ENCODE data around the gene C1orf141. TPM values are rescaled to one million over a fixed set of nuclear protein-coding genes. Genes with fewer than 3 reads are reported as not detected.

Gene C1orf141
- total and polyA plus RNA-seq, 4 donors: not detected

GRCh38 chr1:67137307-67137753, 2.6 kb upstream of the C1orf141 start:
- no peak for DNase-seq (ENCODE audit: low spot score)
- peaks cover 0 to 6% (median 5%) of the 10 kb centered on the region in 4 donors for H3K4me1 ChIP-seq (ENCODE audit: control insufficient read depth in 4 of 4, insufficient read depth in 4 of 4, low read length in 3 of 4)
- no peak for TF ChIP-seq JUND (IDR thresholded peaks at IDR 0.05)
- TF ChIP-seq SP1 (IDR thresholded peaks at IDR 0.05): no peak
- TF ChIP-seq ZBTB33 (IDR thresholded peaks at IDR 0.05): no peak
- TF ChIP-seq GABPA (IDR thresholded peaks at IDR 0.05 in 1 of 2, conservative IDR thresholded peaks at IDR 0.05 in 1 of 2): no peak
- TF ChIP-seq FOXA1 (IDR thresholded peaks at IDR 0.05): no peak
- TF ChIP-seq EGR1 (IDR thresholded peaks at IDR 0.05; ENCODE audit: low read depth in 2 of 2): no peak
- no peak for TF ChIP-seq ATF3 (IDR thresholded peaks at IDR 0.05)
- no peak for TF ChIP-seq REST (IDR thresholded peaks at IDR 0.05)
- TF ChIP-seq FOXA2 (IDR thresholded peaks at IDR 0.05): no peak
- TF ChIP-seq YY1 (IDR thresholded peaks at IDR 0.05): no peak
- no peak overlapping the region for H3K27ac ChIP-seq (ENCODE audit: low read depth in 1 of 2, low read length in 2 of 2)
- H3K9me3 ChIP-seq (ENCODE audit: control insufficient read depth in 4 of 4, low read length in 3 of 4): no peaks in the 10 kb centered on the region
- H3K9ac ChIP-seq (ENCODE audit: low read depth in 1 of 2, low read length in 2 of 2): no peak overlapping the region
- H3K27me3 ChIP-seq (ENCODE audit: control insufficient read depth in 4 of 4, insufficient read depth in 4 of 4, low read length in 3 of 4): no peaks in the 10 kb centered on the region
- H3K36me3 ChIP-seq (ENCODE audit: control insufficient read depth in 4 of 4, insufficient read depth in 3 of 4, low read depth in 1 of 4, low read length in 3 of 4): no peaks in the 10 kb centered on the region
- no peak overlapping the region for H3K4me3 ChIP-seq (ENCODE audit: low read depth in 1 of 3, low read length in 3 of 3)
- WGBS: 80% methylated on average over 4 of the region's 4 CpGs

GRCh38 chr1:67135354-67135753, 584 bp upstream of the C1orf141 start:
- no peaks in the 10 kb centered on the region for H3K27me3 ChIP-seq (ENCODE audit: control insufficient read depth in 4 of 4, insufficient read depth in 4 of 4, low read length in 3 of 4)
- DNase-seq (ENCODE audit: low spot score): no peak
- no peaks in the 10 kb centered on the region for H3K9me3 ChIP-seq (ENCODE audit: control insufficient read depth in 4 of 4, low read length in 3 of 4)
- H3K4me3 ChIP-seq (ENCODE audit: low read depth in 1 of 3, low read length in 3 of 3): no peak overlapping the region
- no peak overlapping the region for H3K27ac ChIP-seq (ENCODE audit: low read depth in 1 of 2, low read length in 2 of 2)
- H3K4me1 ChIP-seq (ENCODE audit: control insufficient read depth in 4 of 4, insufficient read depth in 4 of 4, low read length in 3 of 4): peaks cover 0 to 6% (median 5%) of the 10 kb centered on the region in 4 donors
- H3K9ac ChIP-seq (ENCODE audit: low read depth in 1 of 2, low read length in 2 of 2): no peak overlapping the region
- H3K36me3 ChIP-seq (ENCODE audit: control insufficient read depth in 4 of 4, insufficient read depth in 3 of 4, low read depth in 1 of 4, low read length in 3 of 4): no peaks in the 10 kb centered on the region
- 48% methylated on average over 2 of the region's 2 CpGs for WGBS
- TF ChIP-seq CTCF (IDR thresholded peaks at IDR 0.05; ENCODE audit: low read depth, low read length, missing input control) (no peak), REST (IDR thresholded peaks at IDR 0.05) (no peak), NR2F2 (IDR thresholded peaks at IDR 0.05) (no peak), TAF1 (conservative IDR thresholded peaks at IDR 0.05) (no peak), ATF3 (IDR thresholded peaks at IDR 0.05) (no peak), YY1 (IDR thresholded peaks at IDR 0.05) (no peak), RAD21 (IDR thresholded peaks at IDR 0.05) (no peak), FOXA2 (IDR thresholded peaks at IDR 0.05) (no peak), FOXA1 (IDR thresholded peaks at IDR 0.05) (no peak), EGR1 (IDR thresholded peaks at IDR 0.05; ENCODE audit: low read depth in 2 of 2) (no peak), RXRA (IDR thresholded peaks at IDR 0.05) (no peak), MAX (IDR thresholded peaks at IDR 0.05) (no peak), ZBTB33 (IDR thresholded peaks at IDR 0.05) (no peak), JUND (IDR thresholded peaks at IDR 0.05) (no peak), GABPA (IDR thresholded peaks at IDR 0.05 in 1 of 2, conservative IDR thresholded peaks at IDR 0.05 in 1 of 2) (no peak), HNF4A (conservative IDR thresholded peaks at IDR 0.05) (no peak), SP1 (IDR thresholded peaks at IDR 0.05) (no peak)

Data from liver (tissue), 9 donors.